Measurements from ENCODE around the gene ZNF343. TPM values are rescaled to one million over a fixed set of nuclear protein-coding genes. Genes with fewer than 3 reads are reported as not detected.

The ZNF343 gene
- total RNA-seq, 6 experiments from 2014 or later, result 3.9 to 7.3 (median 6.0) TPM

GRCh38 chr20:2451422-2451821 is 57.3 kb downstream of the ZNF343 start:
- no peak for TF ChIP-seq CTCF (IDR thresholded peaks at IDR 0.05)
- TF ChIP-seq POLR2A (IDR thresholded peaks at IDR 0.05), result no peak
- H3K9me3 ChIP-seq, result no peaks in the 10 kb centered on the region
- intact Hi-C loops (cut with DNase I), result no loop called here
- ATAC-seq (no peak), DNase-seq (no peak)
- H3K4me1 ChIP-seq, result no peaks in the 10 kb centered on the region
- 58% methylated on average over 5 of the region's 5 CpGs for WGBS (ENCODE audit: insufficient coverage, low coverage, low lambda C conversion rate, missing lambda C conversion rate)
- H3K36me3 ChIP-seq, result no peaks in the 10 kb centered on the region
- H3K4me3 ChIP-seq, result no peak overlapping the region
- no peaks in the 10 kb centered on the region for H3K27me3 ChIP-seq
- H3K27ac ChIP-seq, result no peak overlapping the region

GRCh38 chr20:2449386-2449785 is 59.3 kb downstream of the ZNF343 start:
- Histone ChIP-seq H3K27ac (no peak overlapping the region), H3K4me1 (no peaks in the 10 kb centered on the region), H3K9me3 (no peaks in the 10 kb centered on the region), H3K27me3 (no peaks in the 10 kb centered on the region), H3K4me3 (no peak overlapping the region), H3K36me3 (no peaks in the 10 kb centered on the region)
- 71% methylated on average over 1 of the region's 1 CpG for whole genome bisulfite sequencing (ENCODE audit: insufficient coverage, low coverage, low lambda C conversion rate, missing lambda C conversion rate)
- TF ChIP-seq CTCF (IDR thresholded peaks at IDR 0.05), result no peak
- TF ChIP-seq POLR2A (IDR thresholded peaks at IDR 0.05), result no peak
- intact Hi-C loops (cut with DNase I), result no loop called here
- DNase-seq (no peak), ATAC-seq (no peak)

- no peak for DNase-seq
- Histone ChIP-seq H3K27me3 (no peaks in the 10 kb centered on the region), H3K36me3 (no peaks in the 10 kb centered on the region), H3K4me3 (no peak overlapping the region), H3K9me3 (no peaks in the 10 kb centered on the region), H3K27ac (no peak overlapping the region), H3K4me1 (no peaks in the 10 kb centered on the region)
- ATAC-seq, result no peak
- TF ChIP-seq POLR2A (IDR thresholded peaks at IDR 0.05) (no peak), CTCF (IDR thresholded peaks at IDR 0.05) (no peak)
- intact Hi-C loops (cut with DNase I), result no loop called here
- 51% methylated on average over 4 of the region's 4 CpGs for WGBS (ENCODE audit: insufficient coverage, low coverage, low lambda C conversion rate, missing lambda C conversion rate)
Observed at GRCh38 chr20:2446845-2447244, 61.9 kb downstream of the ZNF343 start.

Small RNA genes lying within 50 kb of the gene (small RNA-seq; reads per million reads assigned to genes)
- gene RF00019, result 0 reads per million in 2 experiments

Other genes starting within 250 kb of the ZNF343 start
- gene TGM3, start 212.9 kb downstream of the ZNF343 start, total RNA-seq, result 1 to 10 TPM in 1 of 6 experiments, under 1 TPM in 3, not detected in 2; 0.15 to 3.0 (median 0.30) TPM
- not detected for gene TGM6, start 128.0 kb downstream of the ZNF343 start, total RNA-seq
- gene SNRPB, start 38.1 kb downstream of the ZNF343 start, total RNA-seq, result 100 to 1,000 TPM in 1 of 6 experiments, 10 to 100 TPM in 5; 25.4 to 105 (median 48.1) TPM
- not detected for gene TMC2, start 27.7 kb upstream of the ZNF343 start, total RNA-seq
- 10 to 100 TPM; 32.7 to 60.9 (median 42.7) TPM for gene NOP56, start 143.7 kb upstream of the ZNF343 start, total RNA-seq
- gene IDH3B, start 155.3 kb upstream of the ZNF343 start, total RNA-seq, result 10 to 100 TPM; 37.6 to 78.1 (median 43.6) TPM
- 10 to 100 TPM in 1 of 6 experiments, 1 to 10 TPM in 5; 2.8 to 16.6 (median 6.2) TPM for gene EBF4, start 183.9 kb upstream of the ZNF343 start, total RNA-seq